ENCODE measurements around the gene CDYL2. TPM values are rescaled to one million over a fixed set of nuclear protein-coding genes. Genes with fewer than 3 reads are reported as not detected.
"Not testable (repeated sequence)": the region's sequence is repeated elsewhere in the genome, so short reads cannot be mapped to it uniquely, and the experiment has no call there.

CDYL2 gene
- total RNA-seq, 2 experiments from 2014 or later = 10.4 to 11.4 TPM

GRCh38 chr16:80738521-80738920, 65.9 kb downstream of the CDYL2 start:
- TF ChIP-seq CTCF (IDR thresholded peaks at IDR 0.05) = no peak
- peaks cover 13% of the 10 kb centered on the region for H3K36me3 Mint-ChIP-seq (ENCODE audit: low read depth)
- peaks cover 17% of the 10 kb centered on the region for H3K9me3 Mint-ChIP-seq
- DNase-seq = no peak
- ChIA-PET CTCF (no interaction called here), POLR2A (no interaction called here)
- peaks cover 14% of the 10 kb centered on the region for H3K4me1 Mint-ChIP-seq (ENCODE audit: low read depth)
- H3K4me3 Mint-ChIP-seq = no peak overlapping the region
- ATAC-seq = no peak
- H3K27ac Mint-ChIP-seq = no peak overlapping the region
- H3K27me3 Mint-ChIP-seq = no peaks in the 10 kb centered on the region
- intact Hi-C loops (cut with micrococcal nuclease) = no loop called here

- peaks cover 7% of the 10 kb centered on the region for H3K36me3 Mint-ChIP-seq (ENCODE audit: low read depth)
- H3K27ac Mint-ChIP-seq = no peak overlapping the region
- intact Hi-C loops (cut with micrococcal nuclease) = no loop called here
- H3K4me3 Mint-ChIP-seq = no peak overlapping the region
- peaks cover 10% of the 10 kb centered on the region for H3K4me1 Mint-ChIP-seq (ENCODE audit: low read depth)
- ATAC-seq (no peak), DNase-seq (no peak)
- no peaks in the 10 kb centered on the region for H3K27me3 Mint-ChIP-seq
- no peak for TF ChIP-seq CTCF (IDR thresholded peaks at IDR 0.05)
- ChIA-PET CTCF (interaction anchor here (1.9 kb wide), 1 partner anchor 89 kb away, joined by 5 read pairs; no protein-coding TSS in a partner anchor), POLR2A (interaction anchor here (0.5 kb wide), 1 partner anchor 515 kb away, joined by 4 read pairs; no protein-coding TSS in a partner anchor)
- peaks cover 21% of the 10 kb centered on the region for H3K9me3 Mint-ChIP-seq
Measured at GRCh38 chr16:80735846-80736245, 68.6 kb downstream of the CDYL2 start.

GRCh38 chr16:80733407-80733806, 71.0 kb downstream of the CDYL2 start:
- ATAC-seq (no peak), DNase-seq (no peak)
- Mint-ChIP-seq H3K27me3 (no peaks in the 10 kb centered on the region), H3K36me3 (ENCODE audit: low read depth) (peaks cover 3% of the 10 kb centered on the region), H3K4me3 (no peak overlapping the region), H3K4me1 (ENCODE audit: low read depth) (peaks cover 2% of the 10 kb centered on the region), H3K9me3 (peaks cover 14% of the 10 kb centered on the region), H3K27ac (no peak overlapping the region)
- TF ChIP-seq CTCF (IDR thresholded peaks at IDR 0.05) = no peak
- POLR2A ChIA-PET = no interaction called here
- intact Hi-C loops (cut with micrococcal nuclease) = no loop called here
- CTCF ChIA-PET = no interaction called here

GRCh38 chr16:80731915-80732314, 72.5 kb downstream of the CDYL2 start:
- TF ChIP-seq CTCF (IDR thresholded peaks at IDR 0.05) = no peak
- DNase-seq (no peak), ATAC-seq (no peak)
- POLR2A ChIA-PET = no interaction called here
- Mint-ChIP-seq H3K27ac (no peak overlapping the region), H3K4me1 (ENCODE audit: low read depth) (peaks cover 7% of the 10 kb centered on the region), H3K27me3 (no peaks in the 10 kb centered on the region), H3K4me3 (no peak overlapping the region), H3K9me3 (peaks cover 12% of the 10 kb centered on the region), H3K36me3 (ENCODE audit: low read depth) (peaks cover 3% of the 10 kb centered on the region)
- intact Hi-C loops (cut with micrococcal nuclease) = no loop called here
- CTCF ChIA-PET = no interaction called here

- H3K9me3 Mint-ChIP-seq = peaks cover 15% of the 10 kb centered on the region
- DNase-seq; CTCF ChIA-PET; H3K27me3 Mint-ChIP-seq; H3K27ac Mint-ChIP-seq; H3K4me3 Mint-ChIP-seq; H3K36me3 Mint-ChIP-seq (ENCODE audit: low read depth); POLR2A ChIA-PET; intact Hi-C loops (cut with micrococcal nuclease); ATAC-seq: not testable (repeated sequence)
- H3K4me1 Mint-ChIP-seq (ENCODE audit: low read depth) = peaks cover 20% of the 10 kb centered on the region
Measured at GRCh38 chr16:80727066-80727763, 77.2 kb downstream of the CDYL2 start.
